CD4-positive, alpha-beta T cell treated with Interleukin-10 for 1 hour (primary cell): ENCODE data around the gene CPA1.

Experiments used
- DNase-seq: peaks from one replicate; pipeline ENCODE4 v3.0.0-alpha.2; 2020

The CPA1 gene

DNA sequence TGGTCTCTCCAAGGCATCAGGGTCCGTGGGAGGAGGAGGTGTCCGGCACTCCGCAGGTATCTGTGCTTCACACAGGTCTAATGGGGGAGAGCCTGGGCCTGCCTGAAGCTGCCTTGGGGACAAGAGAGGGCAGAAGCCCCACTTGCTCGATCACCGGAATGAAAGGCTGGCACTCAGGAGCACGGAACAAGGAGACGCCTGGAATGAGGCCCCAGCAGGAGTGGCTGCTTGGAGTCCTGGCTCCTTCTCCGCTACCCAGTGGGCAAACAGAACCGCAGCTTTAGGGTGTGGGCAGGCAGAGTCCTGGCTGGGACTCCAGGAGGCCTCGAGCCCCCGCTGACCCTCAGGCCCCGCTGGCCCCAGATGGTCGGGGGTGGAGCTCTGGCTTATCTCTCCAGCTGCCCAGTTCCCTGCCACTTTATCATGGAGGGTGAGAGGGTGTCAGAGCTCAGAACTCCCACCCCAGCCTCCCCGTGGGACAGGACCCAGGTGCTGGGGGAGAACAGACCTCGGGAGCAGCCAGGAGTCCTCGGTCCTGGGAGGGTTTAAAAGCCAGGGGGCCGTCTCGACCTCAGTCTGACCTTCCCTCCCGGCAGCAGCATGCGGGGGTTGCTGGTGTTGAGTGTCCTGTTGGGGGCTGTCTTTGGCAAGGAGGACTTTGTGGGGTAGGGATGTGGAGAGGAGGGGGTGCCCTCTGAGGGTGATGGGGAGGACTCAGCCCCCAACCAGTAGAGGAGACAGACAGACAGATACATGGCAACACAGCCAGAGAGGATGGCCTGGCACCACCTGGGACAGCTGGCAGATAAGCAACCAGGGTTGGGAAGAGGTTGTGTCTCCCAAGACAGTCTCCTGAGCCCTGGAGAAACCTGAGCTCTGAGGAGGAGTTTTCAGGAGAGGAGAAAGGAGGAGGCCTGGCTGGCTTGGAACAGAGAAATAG is at the start of gene CPA1:
Gene CPA1 (plus strand): TSS at position 574 of the 940 bp plus-strand sequence. CDS start 27 bp downstream, at position 601.
- no peak for DNase-seq

DNA sequence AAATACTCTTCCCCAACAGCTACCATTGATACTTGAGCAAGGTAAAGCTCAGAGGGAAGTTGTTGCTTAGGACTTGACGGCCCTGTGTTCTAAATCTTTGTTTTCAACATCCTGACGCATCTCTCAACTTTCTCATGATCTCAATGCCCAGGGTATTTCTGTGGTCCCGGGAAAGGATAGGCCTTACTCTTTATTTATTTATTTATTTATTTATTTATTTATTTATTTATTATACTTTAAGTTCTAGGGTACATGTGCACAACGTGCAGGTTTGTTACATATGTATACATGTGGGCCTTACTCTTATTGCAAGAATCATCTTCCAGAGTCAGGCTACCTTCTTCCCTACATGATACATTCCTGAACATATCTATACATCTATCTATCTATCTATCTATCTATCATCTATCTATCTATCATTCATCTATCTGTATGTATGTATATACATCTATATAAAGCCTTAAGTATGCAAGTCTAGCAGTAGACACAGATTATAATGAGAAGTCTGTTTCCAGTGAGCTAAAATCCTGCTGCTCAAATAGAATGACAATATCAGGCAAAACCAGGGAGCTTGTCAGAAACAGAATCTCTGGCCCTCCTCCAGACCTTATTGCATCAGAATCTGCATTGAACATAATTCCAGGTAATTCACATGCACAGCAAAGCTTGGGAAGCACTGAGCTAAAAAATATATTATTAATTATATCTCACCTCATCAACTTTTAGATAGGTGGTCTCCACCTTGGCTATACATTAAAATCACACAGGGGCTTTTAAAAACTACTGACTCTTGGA is 47.8 kb upstream of the CPA1 start:
- no peak for DNase-seq

DNA sequence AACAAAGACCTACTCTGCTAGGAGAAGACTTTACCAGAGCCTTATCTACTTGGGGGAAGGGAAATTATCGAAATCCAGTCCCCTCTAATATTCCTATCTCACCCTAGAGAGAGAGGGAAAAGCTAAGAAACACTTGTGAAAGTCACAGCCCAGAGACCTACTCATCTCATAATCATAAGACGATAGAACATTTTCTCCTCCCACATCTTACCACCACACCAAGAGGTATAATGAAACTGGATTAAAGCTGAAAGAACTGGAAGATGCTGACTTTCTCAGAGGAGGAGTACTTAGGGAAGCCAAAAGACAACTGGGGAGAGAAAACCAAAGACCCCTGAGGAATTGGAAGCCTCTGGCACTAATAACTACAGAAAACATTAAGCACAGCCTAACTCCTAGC is 46.5 kb upstream of the CPA1 start:
- no peak for DNase-seq

DNA sequence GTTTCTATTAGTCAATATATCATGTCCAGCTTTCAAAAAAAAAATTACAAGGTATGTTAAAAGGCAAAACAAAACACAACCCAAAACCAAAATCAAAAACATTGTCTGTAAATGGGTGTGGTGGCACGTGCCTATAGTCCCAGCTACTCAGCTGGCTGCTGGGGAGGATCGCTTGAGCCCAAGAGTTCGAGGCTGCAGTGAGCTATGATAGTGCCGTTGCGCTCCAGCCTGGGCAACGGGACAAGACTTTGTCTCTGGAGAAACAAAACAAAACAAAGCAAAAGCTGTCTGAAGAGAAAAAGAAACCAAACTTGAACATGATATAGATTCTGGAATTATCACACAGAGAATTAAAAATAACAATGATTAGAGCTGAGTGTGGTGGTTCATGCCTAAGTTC is 46.0 kb upstream of the CPA1 start:
- DNase-seq, result no peak

GRCh38 chr7:130337410-130337971 is 42.8 kb upstream of the CPA1 start:
- DNase-seq, result no peak

DNA sequence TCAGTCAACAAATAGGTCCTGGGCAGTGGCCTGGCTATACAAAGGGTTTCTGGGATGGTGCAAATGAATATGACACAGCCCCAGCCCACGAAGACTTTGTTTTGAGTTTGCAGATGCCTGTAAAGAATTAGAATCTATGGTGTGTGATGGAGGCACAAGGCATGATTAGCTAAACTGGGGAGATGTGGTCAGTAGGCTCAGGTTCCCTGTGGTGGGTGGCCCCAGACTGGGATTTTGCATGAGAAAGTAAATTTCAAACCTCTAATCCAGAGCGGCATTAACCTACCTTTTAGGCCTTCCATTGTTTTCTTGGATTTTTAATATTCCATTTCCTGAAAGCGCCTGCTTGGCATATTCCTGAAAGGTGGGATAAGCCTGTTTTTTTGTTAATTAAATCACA is 42.1 kb upstream of the CPA1 start:
- no peak for DNase-seq

GRCh38 chr7:130341882-130342281 is 38.4 kb upstream of the CPA1 start:
- no peak for DNase-seq

- DNase-seq, result no peak
These were observed 37.5 kb upstream of the CPA1 start for GRCh38 chr7:130342701-130343380.

GRCh38 chr7:130344271-130344866 is 35.9 kb upstream of the CPA1 start, which contains the start of gene CPA5:
Gene CPA5 (plus strand): TSS chr7:130344816. CDS start chr7:130346486, 1,670 bp downstream.
- no peak for DNase-seq

DNA sequence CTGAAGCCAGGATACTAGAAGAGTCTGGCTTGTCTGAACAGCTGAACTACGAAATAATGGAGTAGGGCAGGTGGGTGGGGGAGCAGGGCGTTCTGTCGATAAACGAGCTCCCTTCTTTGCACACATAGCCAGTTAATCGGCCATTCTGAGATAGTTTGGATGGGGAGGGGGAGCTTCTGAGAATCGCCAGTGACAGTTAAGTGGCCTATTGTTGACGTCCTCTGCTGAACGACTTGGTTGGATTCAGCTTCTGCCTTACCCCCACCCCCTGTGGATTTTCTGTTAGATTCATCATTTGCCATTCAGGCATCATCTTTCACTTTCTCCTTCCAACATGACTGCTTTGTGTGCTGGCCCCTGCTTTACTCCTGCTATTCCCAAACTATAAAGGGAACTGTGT is 35.2 kb upstream of the CPA1 start:
- DNase-seq, result no peak

- no peak for DNase-seq
These were observed 34.6 kb upstream of the CPA1 start for GRCh38 chr7:130345725-130346124.

GRCh38 chr7:130346177-130346905 is 34.0 kb upstream of the CPA1 start:
- DNase-seq, result no peak

GRCh38 chr7:130346941-130347340 is 33.4 kb upstream of the CPA1 start:
- DNase-seq, result no peak

- no peak for DNase-seq
These were observed 30.1 kb upstream of the CPA1 start for GRCh38 chr7:130349911-130350782.

DNA sequence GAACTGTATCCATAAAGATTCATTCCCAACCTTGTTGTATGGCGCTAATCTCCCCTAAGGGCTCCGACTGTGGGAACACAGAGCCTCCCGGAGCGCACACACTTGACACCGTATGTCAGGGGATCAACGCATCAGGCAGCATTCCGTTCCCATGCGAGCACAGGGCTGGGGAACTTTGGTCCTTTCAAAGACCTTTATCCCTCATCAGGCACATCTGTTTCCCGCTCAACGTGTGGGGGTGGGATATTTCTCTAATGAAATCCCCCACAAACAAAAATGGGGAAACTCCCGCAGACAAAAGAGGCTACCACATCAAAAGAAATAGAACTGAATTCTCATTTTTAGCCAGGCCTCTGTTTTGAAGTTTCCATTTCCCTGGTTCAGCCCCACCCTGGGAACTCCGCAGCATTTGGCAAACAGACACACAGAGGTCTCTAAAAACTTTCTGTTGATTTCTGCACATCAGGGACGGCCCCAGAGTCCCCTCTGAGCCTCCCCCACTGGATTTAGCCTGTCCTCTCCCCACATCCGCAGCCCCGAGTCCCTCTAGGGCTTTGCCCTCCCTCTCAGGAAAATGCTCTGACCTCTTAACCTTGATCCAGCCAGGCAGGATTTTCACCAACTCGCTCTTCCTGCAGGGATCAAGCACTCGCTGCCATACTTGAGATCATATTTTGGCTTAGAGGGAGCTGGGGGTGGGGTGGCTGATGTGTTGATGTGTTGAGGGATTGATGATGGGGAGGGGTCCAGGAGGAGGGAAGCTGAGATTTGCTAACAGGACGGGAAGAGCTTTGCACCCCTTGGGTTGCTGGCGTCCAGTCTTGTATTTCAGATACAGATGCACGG is 29.1 kb upstream of the CPA1 start:
- no peak for DNase-seq

DNA sequence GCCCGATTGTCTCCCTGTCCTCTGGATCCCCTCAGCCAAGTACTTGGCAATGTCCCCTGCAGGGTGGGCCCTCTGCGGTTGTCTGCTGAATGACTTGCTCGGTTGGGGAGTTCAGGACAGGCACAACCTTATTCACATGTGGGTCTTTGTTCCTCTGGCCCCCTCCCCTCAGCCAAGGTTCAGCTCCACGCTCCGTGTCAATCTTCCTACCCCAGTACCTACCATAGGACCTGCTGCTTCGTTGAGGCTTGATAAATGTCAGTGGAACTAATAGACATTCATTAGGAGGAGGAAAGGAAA is 28.6 kb upstream of the CPA1 start:
- no peak for DNase-seq

DNA sequence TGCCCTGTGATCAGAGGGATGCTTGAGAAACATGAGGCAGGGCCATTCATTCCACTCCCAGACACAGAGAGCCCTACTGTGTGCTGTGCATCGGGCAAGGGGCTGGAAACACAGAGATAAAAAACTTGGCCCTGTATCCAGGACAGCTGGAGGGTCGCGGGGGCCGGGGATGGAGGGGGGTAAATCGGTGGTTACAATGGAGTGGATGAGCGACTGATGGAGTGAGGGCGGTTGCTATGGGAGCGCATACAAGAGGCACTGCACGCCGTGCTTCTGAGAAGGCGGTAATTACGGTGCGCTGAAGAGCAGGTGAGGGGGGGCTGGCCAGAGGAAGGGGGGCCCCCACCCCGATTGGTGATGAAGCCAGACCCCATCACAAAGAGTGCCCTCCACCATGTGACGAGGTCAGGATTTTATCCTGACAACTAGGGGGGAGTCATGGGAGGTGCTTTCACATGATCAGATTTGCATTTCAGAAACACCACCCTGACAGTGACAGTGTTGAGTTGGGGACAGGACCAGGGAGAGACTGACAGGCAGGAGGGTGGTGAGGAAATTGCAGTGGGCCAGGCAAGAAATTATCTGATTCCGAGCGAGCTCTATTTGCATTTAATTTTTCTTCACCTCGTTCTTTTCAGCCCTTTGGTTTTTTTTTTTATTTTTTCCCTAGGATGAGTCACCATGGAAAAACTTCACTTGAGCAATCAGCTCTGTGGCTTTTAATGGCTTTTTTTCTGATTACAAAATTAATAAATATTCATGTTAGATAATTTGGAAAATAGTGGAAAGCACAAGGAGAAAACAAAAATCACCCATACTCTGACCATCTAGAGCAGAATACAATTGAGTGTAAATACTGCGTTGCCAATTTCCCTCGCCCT is 27.9 kb upstream of the CPA1 start:
- no peak for DNase-seq

DNA sequence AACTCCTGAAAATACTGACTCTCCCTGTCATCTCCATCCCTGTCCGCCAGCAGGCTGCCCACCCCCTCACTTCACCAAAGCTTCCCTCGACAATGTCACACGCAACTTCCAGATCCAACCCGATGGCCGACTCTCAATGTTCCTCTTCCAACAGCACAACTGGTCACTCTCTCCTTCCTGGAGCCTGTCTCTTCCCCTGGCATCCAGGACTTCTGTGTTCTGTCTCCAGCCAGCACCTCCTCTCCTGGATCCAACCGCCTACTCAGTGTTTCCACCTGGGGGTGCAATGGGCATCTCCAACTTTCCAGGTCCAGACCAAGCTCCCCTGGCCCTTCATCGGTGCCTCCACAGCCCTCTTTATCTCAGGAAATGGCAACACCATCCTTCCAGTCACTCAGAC is 27.1 kb upstream of the CPA1 start:
- DNase-seq, result no peak
